HepG2 (cell line): ENCODE measurements around the gene TASP1. TPM values are rescaled to one million over a fixed set of nuclear protein-coding genes. Genes with fewer than 3 reads are reported as not detected.

Experiments
- ARID5B ChIP-seq: IDR thresholded peaks from 2 replicates; pipeline ENCODE4 v1.4.0; 2020; ENCODE audit warnings: mild to moderate bottlenecking, missing genetic modification reagents
- BCL6 ChIP-seq: IDR thresholded peaks from 2 replicates; pipeline ENCODE4 v1.6.1; 2016; ENCODE audit warnings: missing genetic modification reagents, missing compliant biosample characterization
- ELF1 ChIP-seq: sonication (generic); formaldehyde crosslinking; IDR thresholded peaks from 2 replicates; pipeline ENCODE4 v1.4.0; 2020; ENCODE audit warnings: missing genetic modification reagents
- FOXC1 ChIP-seq: sonication (generic); formaldehyde crosslinking; IDR thresholded peaks from 2 replicates; pipeline ENCODE4 v1.8.0; 2022; ENCODE audit warnings: mild to moderate bottlenecking, missing genetic modification reagents, borderline replicate concordance
- HNF4A ChIP-seq: sonication (generic); formaldehyde crosslinking; IDR thresholded peaks from 2 replicates; pipeline ENCODE4 v1.4.0; 2020; ENCODE audit warnings: missing genetic modification reagents
- HNF4G ChIP-seq, 2 experiments: sonication (generic) in 1 of 2; formaldehyde crosslinking in 1 of 2; IDR thresholded peaks; 2 replicates each; pipeline versions ENCODE4 v1.4.0 to v1.6.1; 2011 to 2020; ENCODE audit warnings: borderline replicate concordance in 2 of 2, low read depth in 2 of 2, mild to moderate bottlenecking in 2 of 2, low read length in 1 of 2, missing genetic modification reagents in 1 of 2, moderate library complexity in 1 of 2
- MIER2 ChIP-seq: IDR thresholded peaks from 2 replicates; pipeline ENCODE4 v1.6.1; 2016; ENCODE audit warnings: missing biosample characterization, missing genetic modification reagents
- RCOR2 ChIP-seq: IDR thresholded peaks from 2 replicates; pipeline ENCODE4 v1.6.1; 2016; ENCODE audit warnings: missing biosample characterization, missing genetic modification reagents
- SIX4 ChIP-seq: sonication (generic); formaldehyde crosslinking; IDR thresholded peaks from 2 replicates; pipeline ENCODE4 v1.4.0; 2020; ENCODE audit warnings: missing genetic modification reagents
- SNAPC4 ChIP-seq: sonication (generic); formaldehyde crosslinking; IDR thresholded peaks from 2 replicates; pipeline ENCODE4 v1.4.0; 2020; ENCODE audit warnings: mild to moderate bottlenecking, missing genetic modification reagents
- YEATS4 ChIP-seq: sonication (generic); formaldehyde crosslinking; IDR thresholded peaks from 2 replicates; pipeline ENCODE4 v1.4.0; 2020; ENCODE audit warnings: missing genetic modification reagents, borderline replicate concordance
- ZMAT3 ChIP-seq: sonication (generic); formaldehyde crosslinking; conservative IDR thresholded peaks from 2 replicates; pipeline ENCODE4 v1.7.0; 2021; ENCODE audit warnings: missing genetic modification reagents
- ZMYM4 ChIP-seq: sonication (generic); formaldehyde crosslinking; IDR thresholded peaks from 2 replicates; pipeline ENCODE4 v1.8.1; 2023; ENCODE audit warnings: mild to moderate bottlenecking, missing genetic modification reagents
- ZNF274 ChIP-seq: sonication (generic); formaldehyde crosslinking; IDR thresholded peaks from 2 replicates; pipeline ENCODE4 v1.5.1; 2020; ENCODE audit warnings: mild to moderate bottlenecking, missing genetic modification reagents
- ZNF580 ChIP-seq: IDR thresholded peaks from 2 replicates; pipeline ENCODE4 v1.6.1; 2016; ENCODE audit warnings: low read depth, borderline replicate concordance
- ZNF644 ChIP-seq: IDR thresholded peaks from 2 replicates; pipeline ENCODE4 v1.6.1; 2016; ENCODE audit warnings: low read depth
- ZNF670 ChIP-seq: sonication (generic); formaldehyde crosslinking; IDR thresholded peaks from 2 replicates; pipeline ENCODE4 v1.8.0; 2022; ENCODE audit warnings: mild to moderate bottlenecking, missing genetic modification reagents, borderline replicate concordance
- polyA plus RNA-seq, 8 experiments: library from polyadenylated mRNA; depleted of rRNA in 3 of 8; stranded (reverse) in 7 of 8; unstranded in 1 of 8; fragments of >200 nt; fragmentation: Illumina TruSeq in 4 of 8; extraction: Trizol in 4 of 8; gene quantifications; 2 replicates each; pipeline versions ENCODE4 v1.2.1 to v1.2.3, GENCODE V29; 2011 to 2016; ENCODE audit warnings: low read depth in 4 of 8, missing spikeins in 1 of 8, mixed read lengths in 1 of 8; ENCODE audit not compliant: insufficient read depth in 1 of 8
- total RNA-seq, 5 experiments: library from RNA; depleted of rRNA; stranded (reverse); fragments of >200 nt; fragmentation: Illumina TruSeq; extraction: Trizol; gene quantifications; 2 replicates each; pipeline ENCODE4 v1.2.3, GENCODE V29; 2016; ENCODE audit warnings: low read depth in 1 of 5
- TF ChIP-seq, protein P1 (sequence below): sonication (generic); formaldehyde crosslinking; IDR thresholded peaks from 2 replicates; pipeline ENCODE4 v1.4.0; 2020; ENCODE audit warnings: mild to moderate bottlenecking, low read depth, missing genetic modification reagents

TASP1 gene
- total and polyA plus RNA-seq, 2 of the 13 experiments (the other 11 are each of a cell fraction or from before 2014, with no cell fraction given), result 10.0 to 25.2 TPM

DNA sequence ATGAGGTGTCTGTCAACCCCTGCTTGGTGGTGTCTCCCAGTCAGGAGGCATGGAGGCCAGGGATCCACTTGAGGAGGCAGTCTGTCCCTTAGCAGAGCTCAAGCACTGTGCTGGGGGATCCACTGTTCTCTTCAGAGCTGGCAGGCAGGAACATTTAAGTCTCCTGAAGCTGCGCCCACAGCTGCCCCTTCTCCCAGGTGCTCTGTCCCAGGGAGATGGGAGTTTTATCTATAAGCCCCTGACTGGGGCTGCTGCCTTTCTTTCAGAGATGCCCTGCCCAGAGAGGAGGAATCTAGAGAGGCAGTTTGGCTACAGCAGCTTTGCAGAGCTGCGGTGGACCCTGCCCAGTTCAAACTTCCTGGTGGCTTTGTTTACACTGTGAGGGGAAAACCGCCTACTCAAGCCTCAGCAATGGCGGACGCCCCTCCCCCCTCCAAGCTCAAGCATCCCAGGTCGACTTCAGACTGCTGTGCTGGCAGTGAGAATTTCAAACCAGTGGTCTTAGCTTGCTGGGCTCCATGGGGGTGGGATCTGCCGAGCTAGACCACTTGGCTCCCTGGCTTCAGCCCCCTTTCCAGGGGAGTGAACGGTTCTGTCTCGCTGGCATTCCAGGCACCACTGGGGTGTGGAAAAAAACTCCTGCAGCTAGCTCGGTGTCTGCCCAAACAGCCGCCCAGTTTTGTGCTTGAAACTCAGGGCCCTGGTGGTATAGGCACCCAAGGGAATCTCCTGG is 258.1 kb downstream of the TASP1 start (continued):
- peak; percentile 41; the same call in 1 of the 2 replicates for TF ChIP-seq HNF4G (IDR thresholded peaks at IDR 0.05; ENCODE audit: borderline replicate concordance, low read depth, low read length)
- TF ChIP-seq HNF4G (CRISPR knock-in tag; IDR thresholded peaks at IDR 0.05; ENCODE audit: borderline replicate concordance, low read depth), result peak; percentile 58; the same call in 1 of the 2 replicates
- TF ChIP-seq RCOR2 (CRISPR knock-in tag), result 0 out of 2 replicates have a peak, but pooled peaks have one; percentile 35
- 0 out of 2 replicates have a peak, but pooled peaks have one; percentile 13 for TF ChIP-seq BCL6 (CRISPR knock-in tag)
- peak; percentile 90 for TF ChIP-seq ZNF644 (CRISPR knock-in tag)
- TF ChIP-seq ZNF670 (CRISPR knock-in tag), result peak; percentile 24; the same call in 1 of the 2 replicates
- TF ChIP-seq, protein P1, sequence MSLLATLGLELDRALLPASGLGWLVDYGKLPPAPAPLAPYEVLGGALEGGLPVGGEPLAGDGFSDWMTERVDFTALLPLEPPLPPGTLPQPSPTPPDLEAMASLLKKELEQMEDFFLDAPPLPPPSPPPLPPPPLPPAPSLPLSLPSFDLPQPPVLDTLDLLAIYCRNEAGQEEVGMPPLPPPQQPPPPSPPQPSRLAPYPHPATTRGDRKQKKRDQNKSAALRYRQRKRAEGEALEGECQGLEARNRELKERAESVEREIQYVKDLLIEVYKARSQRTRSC (CRISPR knock-in tag), result peak; percentile 85
- TF ChIP-seq HNF4A (CRISPR knock-in tag), result peak; percentile 86
- TF ChIP-seq ARID5B (CRISPR knock-in tag), result peak; percentile 89
- 0 out of 2 replicates have a peak, but pooled peaks have one; percentile 61 for TF ChIP-seq ZMAT3 (CRISPR knock-in tag)
- TF ChIP-seq ELF1, result peak; percentile 86
- peak; percentile 76; the same call in 1 of the 2 replicates for TF ChIP-seq SNAPC4 (CRISPR knock-in tag)
- TF ChIP-seq MIER2 (CRISPR knock-in tag), result peak; percentile 40; the same call in 1 of the 2 replicates
- peak; percentile 56; the same call in 1 of the 2 replicates for TF ChIP-seq ZNF580 (CRISPR knock-in tag)
- peak; percentile 99 for TF ChIP-seq ZMYM4 (CRISPR knock-in tag)
- TF ChIP-seq FOXC1 (CRISPR knock-in tag), result peak; percentile 85; the same call in 1 of the 2 replicates
- TF ChIP-seq ZNF274 (CRISPR knock-in tag), result 0 out of 2 replicates have a peak, but pooled peaks have one; percentile 33
- TF ChIP-seq YEATS4 (CRISPR knock-in tag), result peak; percentile 58
- TF ChIP-seq SIX4 (CRISPR knock-in tag), result 0 out of 2 replicates have a peak, but pooled peaks have one; percentile 15
